ENCODE results near the gene NVL.
A peak's percentile ranks its signal among the peaks of the same experiment; 100 is the strongest.

Gene NVL

GRCh38 chr1:224189561-224189960 is 140.4 kb downstream of the NVL start:
- DNase-seq = no peak

DNA sequence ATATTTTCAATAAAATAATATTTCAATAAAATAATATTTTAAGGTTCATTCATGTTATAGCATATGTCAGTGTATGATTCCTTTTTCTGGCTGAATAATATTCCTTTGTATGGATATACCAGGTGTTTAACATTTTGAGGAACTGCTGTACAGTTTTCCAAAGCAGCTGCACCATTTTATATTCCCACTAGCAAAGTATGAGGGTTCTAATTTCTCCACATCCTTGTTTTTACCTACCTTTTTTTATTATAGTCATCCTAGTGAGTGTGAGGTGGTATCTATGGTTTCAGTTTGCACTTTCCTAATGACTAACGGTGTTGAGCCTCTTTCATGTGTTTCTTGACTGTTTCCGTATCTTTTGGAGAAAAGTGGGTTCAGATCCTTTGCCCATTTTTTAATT is 141.7 kb downstream of the NVL start:
- no peak for DNase-seq

DNA sequence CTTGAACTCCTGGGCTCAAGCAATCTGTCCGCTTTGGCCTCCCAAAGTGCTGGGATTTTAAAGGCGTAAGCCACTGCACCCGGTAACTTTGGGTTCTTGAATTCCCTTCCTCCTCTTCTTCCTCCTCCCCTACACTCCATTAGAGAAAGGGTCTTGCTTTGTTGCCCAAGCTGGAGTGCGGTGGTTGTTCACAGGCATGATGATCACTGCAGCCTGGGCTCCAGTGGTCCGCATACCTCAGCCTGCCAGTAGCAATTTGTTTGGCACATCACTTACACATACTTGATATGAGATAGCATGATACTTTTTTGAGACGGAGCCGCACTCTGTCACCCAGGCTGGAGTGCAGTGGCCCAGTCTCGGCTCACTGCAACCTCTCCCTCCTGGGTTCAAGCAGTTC is 144.8 kb downstream of the NVL start:
- no peak for DNase-seq

DNA sequence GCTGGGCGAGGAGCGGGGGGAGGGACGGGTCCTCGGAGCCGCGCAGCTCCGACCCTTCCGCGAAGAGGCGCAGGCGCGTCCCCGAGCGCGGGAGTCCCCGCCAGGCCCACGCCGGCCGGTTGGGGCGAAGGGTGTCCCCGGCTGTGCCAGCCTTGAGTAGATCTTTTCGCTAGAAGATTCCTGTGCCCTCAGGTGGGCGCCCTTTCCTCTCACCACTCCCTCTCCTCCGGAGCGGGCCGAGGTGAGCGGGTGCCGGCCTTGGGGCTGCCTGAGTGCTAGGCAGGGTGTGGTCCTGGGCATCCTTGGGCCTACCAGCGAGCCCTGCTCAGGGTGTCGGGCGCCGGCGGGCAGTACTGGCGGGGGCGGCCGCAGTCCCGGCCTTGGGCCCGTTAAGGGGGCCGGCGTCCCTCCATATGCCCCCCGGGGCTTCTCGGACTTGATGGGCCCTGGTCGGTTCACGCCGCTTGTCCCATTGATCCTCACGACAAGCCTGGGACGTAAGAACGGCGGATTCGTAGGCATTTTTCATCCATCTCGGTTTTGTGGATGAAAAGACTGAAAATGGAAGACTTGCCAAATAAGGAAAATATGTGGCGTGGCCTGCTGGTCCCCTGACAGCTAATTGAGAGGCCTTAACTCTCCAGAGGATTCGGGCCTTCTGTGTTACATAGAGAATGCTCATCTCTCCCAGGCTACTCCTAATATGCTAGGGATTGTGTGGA is 146.2 kb downstream of the NVL start:
- peak; percentile 73 for DNase-seq

- DNase-seq = peak; percentile 85
Measured at GRCh38 chr1:224182866-224183590, 146.9 kb downstream of the NVL start, which contains the start of gene DEGS1. Gene DEGS1 (plus strand): TSS chr1:224183240. CDS start chr1:224183337, 97 bp downstream.

GRCh38 chr1:224182057-224182865 is 147.7 kb downstream of the NVL start:
- DNase-seq = peak; percentile 67

DNA sequence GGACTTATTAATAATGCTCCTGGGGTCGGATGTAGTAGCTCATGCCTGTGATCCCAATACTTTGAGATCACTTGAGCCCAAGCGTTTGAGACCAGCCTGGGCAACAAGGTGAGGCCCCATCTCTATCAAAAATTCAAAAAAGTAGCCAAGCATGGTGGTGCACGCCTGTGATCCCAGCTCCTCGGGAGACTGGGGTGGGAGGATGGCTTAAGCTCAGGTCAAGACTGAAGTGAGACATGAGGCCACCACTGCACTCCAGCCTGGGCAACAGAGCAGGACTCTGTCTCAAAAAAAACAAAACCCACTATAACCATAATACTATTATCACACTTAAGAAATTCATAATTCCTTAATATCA is 148.5 kb downstream of the NVL start:
- DNase-seq = no peak

GRCh38 chr1:224180783-224181452 is 149.1 kb downstream of the NVL start:
- no peak for DNase-seq

- DNase-seq = no peak
Measured at GRCh38 chr1:224178894-224179293, 151.1 kb downstream of the NVL start.

GRCh38 chr1:224177356-224177999 is 152.5 kb downstream of the NVL start:
- no peak for DNase-seq
